Measurements from ENCODE around the gene USP33. TPM values are rescaled to one million over a fixed set of nuclear protein-coding genes. Genes with fewer than 3 reads are reported as not detected.
"Not testable (repeated sequence)": the region's sequence is repeated elsewhere in the genome, so short reads cannot be mapped to it uniquely, and the experiment has no call there.

The USP33 gene
- polyA plus RNA-seq, 3 donors = 62.3 to 104 (median 91.4) TPM

DNA sequence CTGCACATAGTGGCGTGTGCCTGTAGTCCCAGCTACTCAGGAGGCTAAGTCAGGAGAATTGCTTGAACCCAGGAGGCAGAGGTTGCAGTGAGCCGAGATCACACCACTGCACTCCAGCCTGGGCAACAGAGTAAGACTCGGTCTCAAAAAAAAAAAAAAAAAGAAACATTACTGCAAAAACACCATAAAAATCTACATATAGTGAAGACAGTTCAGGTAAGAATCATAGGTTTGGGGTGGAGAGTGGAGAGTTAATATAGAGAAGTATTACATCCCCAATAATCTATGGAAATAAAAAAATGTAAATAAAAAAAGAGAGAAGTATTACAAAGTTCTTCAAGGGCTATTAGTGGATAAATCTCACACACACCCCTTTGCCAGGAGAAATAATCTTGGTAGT lies 84.8 kb downstream of the USP33 start:
- DNase-seq = not testable (repeated sequence)

DNA sequence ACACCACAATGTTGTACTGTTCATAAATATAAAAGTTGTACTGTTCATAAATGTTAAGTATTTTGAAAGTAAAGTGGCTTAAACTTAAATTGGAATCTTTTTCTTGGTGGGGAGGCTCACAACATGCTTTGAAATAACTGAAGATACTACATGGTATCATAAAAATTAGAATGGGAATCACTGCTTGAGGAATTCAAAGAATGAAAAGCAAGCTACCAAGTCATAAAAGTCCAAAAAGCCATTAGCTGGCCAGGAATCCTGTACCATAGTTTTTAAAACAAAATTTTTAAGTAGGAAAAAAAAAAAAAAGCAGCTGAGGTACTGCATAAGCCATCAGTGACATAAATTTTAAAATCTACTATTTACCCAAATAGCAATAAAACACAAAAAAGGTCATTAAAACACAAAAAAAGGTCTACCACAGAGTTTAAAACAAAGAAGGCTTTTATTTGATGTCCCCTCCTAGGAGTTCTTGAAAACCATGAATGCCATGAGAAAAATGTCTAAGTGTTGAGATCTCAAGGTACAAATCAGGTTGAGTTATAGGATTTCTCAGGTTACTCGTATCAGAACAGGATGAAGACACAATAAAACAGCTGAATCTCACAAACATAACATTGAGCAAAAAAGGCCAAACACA lies 85.8 kb downstream of the USP33 start:
- no peak for DNase-seq

DNA sequence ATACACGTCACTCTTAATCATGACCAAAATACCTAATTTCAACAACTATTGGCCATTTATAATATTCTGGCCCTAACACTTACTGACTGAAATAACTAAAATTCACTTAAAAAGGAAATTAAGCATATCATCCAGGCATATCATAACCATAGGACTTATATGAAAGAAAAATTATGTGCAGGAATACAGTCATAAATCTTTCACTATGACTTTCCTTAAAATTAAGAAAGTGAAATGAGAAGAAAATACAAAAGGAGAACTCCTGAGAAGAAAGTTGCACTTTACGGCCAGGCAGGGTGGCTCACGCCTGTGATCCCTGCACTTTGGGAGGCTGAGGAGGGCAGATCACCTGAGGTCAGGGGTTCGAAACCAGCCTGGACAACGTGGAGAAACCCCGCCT lies 86.6 kb downstream of the USP33 start:
- no peak for DNase-seq

DNA sequence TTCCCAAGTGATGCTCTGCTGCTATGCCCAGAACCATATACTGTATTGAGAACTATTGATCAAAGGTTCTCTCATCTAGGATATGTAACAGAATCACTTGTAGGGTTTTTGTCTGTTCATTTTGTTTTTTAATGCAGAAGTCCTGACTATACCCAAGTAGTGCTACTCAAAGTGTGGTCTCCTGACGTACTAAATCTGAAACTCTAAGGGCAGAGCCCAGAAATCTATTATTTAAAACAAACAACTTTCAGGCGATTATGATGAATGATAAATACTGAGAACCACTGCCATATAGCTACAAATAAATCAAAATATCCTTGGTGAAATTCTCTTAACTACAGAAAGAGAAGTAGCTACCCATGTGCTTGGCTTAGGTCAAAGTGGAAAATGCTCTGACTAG lies 87.3 kb downstream of the USP33 start:
- DNase-seq = no peak

GRCh38 chr1:77671836-77672235 lies 87.8 kb downstream of the USP33 start:
- no peak for DNase-seq

- DNase-seq = no peak
These were observed 89.3 kb downstream of the USP33 start for GRCh38 chr1:77670330-77670729.

- DNase-seq = no peak
These were observed 90.7 kb downstream of the USP33 start for GRCh38 chr1:77668924-77669449.

DNA sequence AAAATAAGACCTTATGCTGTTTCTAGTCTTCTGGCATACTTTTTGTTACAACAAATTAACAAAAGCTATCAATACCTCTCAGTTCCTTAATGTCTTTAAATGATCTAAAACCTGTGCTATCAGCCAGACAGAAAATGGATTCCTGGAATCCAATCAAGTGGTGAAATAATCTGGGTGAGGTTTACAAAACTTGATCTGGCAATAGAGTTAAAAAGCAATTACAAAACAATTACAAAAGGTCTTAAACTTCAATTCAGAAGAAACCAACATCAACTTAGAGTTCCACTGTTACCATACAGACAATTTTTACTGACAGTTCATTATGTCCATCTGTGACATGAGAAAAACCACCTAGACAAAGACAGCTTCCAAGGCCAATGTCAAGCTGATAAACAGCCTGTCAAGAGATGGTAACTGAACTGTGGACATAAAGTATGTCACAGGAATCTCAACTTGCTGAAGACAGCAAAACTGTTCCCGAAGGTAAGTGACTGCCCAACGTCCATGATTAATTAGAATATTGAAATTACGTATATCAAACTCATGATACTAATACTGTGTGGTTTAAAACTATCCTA lies 94.6 kb downstream of the USP33 start:
- DNase-seq = no peak

GRCh38 chr1:77661696-77662095 lies 98.0 kb downstream of the USP33 start:
- no peak for DNase-seq

GRCh38 chr1:77659879-77660593 lies 99.6 kb downstream of the USP33 start:
- no peak for DNase-seq

GRCh38 chr1:77658271-77658670 lies 101.4 kb downstream of the USP33 start:
- no peak for DNase-seq

GRCh38 chr1:77655431-77655974 lies 104.1 kb downstream of the USP33 start:
- no peak for DNase-seq

DNA sequence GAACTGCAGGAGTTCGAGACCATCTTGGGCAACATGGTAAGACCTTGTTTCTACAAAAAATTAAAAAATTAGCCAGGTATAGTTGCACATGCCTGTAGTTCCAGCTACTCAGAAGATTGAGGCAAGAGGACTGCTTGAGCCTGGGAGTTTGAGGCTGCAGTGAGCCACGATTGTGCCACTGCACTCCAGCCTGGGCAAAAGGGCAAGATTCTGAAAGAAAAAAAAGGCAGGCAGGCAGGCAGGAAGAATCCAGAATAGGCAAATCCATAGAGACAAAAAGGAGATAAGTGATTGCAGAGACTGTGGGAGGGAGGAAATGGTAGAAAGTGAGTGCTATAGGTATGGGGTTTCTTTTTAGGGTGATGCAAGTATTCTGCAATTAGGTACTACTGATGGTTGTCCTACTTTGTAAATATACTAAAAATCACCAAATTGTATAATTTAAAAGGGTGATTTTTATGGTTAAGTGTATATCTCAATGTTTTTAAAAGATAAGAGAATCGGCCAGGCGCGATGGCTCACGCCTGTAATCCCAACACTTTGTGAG lies 106.6 kb downstream of the USP33 start:
- DNase-seq = no peak

GRCh38 chr1:77652268-77652667 lies 107.4 kb downstream of the USP33 start:
- no peak for DNase-seq

GRCh38 chr1:77649127-77649526 lies 110.5 kb downstream of the USP33 start:
- DNase-seq = no peak

DNA sequence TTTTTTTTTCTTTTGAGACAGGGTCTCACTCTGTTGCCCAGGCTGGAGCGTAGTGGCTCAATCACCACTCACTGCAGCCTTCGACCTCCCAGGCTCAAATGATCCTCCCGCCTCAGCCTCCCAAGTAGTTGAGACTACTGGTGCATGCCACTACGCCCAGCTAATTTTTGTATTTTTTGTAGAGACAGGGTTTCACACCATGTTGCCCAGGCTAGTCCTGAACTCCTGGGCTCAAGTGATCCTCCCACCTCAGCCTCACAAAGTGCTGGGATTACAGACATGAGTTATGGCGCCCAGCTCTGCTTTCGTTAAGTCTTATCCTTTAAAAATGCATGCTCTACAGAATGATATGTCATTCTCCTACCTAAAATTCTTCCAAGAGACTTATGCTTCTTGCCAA lies 113.4 kb downstream of the USP33 start:
- not testable (repeated sequence) for DNase-seq

Other genes with a start within 250 kb of the USP33 start
- 10 to 100 TPM; 55.5 to 63.5 (median 63.0) TPM for gene ZZZ3, start 77.2 kb downstream of the USP33 start, polyA plus RNA-seq (ENCODE audit: insufficient read length in 3 of 3)
- gene MIGA1, start 19.8 kb upstream of the USP33 start, polyA plus RNA-seq (ENCODE audit: insufficient read length in 3 of 3) = 10 to 100 TPM; 13.0 to 21.3 (median 20.7) TPM
- gene NEXN, start 128.8 kb upstream of the USP33 start, polyA plus RNA-seq (ENCODE audit: insufficient read length in 3 of 3) = 10 to 100 TPM in 2 of 3 donors, 1 to 10 TPM in 1; 8.0 to 13.6 (median 10.0) TPM
- 100 to 1,000 TPM; 280 to 364 (median 357) TPM for gene FUBP1, start 219.2 kb upstream of the USP33 start, polyA plus RNA-seq (ENCODE audit: insufficient read length in 3 of 3)
- 10 to 100 TPM; 28.6 to 38.1 (median 35.5) TPM for gene DNAJB4, start 245.1 kb upstream of the USP33 start, polyA plus RNA-seq (ENCODE audit: insufficient read length in 3 of 3)

All from renal pelvis (tissue), 4 donors.